ENCODE results near the gene CLIP3. TPM values are rescaled to one million over a fixed set of nuclear protein-coding genes. Genes with fewer than 3 reads are reported as not detected.

CLIP3 gene
- total RNA-seq, 1 experiment from 2014 or later = 4.2 TPM

DNA sequence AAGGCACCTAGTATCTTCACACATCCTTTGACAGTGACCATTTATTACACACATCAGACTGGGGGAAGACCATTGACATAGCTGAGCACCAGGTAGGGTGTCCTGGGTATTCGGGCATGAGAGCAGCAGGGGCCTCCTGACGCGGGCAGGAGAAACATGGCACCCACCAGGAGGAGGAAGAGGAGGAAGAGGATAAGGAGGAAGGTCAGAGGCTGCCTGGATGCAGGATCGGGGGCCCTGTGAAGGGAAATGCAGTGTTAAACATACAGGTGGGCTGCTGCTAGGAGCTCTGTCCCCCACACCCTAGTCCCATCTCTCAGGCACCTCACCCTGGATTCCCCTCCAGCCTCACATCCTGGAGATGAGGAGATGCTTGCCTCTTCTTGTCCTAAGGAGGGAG lies 29.4 kb downstream of the CLIP3 start:
- no peaks in the 10 kb centered on the region for H3F3A ChIP-seq (ENCODE audit: insufficient read depth, low read depth)
- ChIA-PET POLR2A (ENCODE audit: unreplicated experiment) (interaction anchor here (0.7 kb wide), 1 partner anchor 343 kb away, joined by 15 read pairs; no protein-coding TSS in a partner anchor), CTCF (no interaction called here)
- no peaks in the 10 kb centered on the region for H3K27me3 ChIP-seq (ENCODE audit: insufficient read depth, low read depth)
- no peaks in the 10 kb centered on the region; the same call in 1 of the 2 replicates for H3K79me2 ChIP-seq (ENCODE audit: low read depth)
- H3K4me3 ChIP-seq = no peak overlapping the region
- no TSS peak for BruUV-seq (replicated peaks)
- no peaks in the 10 kb centered on the region for H3K9me3 ChIP-seq (ENCODE audit: insufficient read depth, low read depth)
- no peaks in the 10 kb centered on the region for H3K36me3 ChIP-seq (ENCODE audit: low read depth)
- H3K27ac ChIP-seq = no peak overlapping the region
- TF ChIP-seq, protein P1, sequence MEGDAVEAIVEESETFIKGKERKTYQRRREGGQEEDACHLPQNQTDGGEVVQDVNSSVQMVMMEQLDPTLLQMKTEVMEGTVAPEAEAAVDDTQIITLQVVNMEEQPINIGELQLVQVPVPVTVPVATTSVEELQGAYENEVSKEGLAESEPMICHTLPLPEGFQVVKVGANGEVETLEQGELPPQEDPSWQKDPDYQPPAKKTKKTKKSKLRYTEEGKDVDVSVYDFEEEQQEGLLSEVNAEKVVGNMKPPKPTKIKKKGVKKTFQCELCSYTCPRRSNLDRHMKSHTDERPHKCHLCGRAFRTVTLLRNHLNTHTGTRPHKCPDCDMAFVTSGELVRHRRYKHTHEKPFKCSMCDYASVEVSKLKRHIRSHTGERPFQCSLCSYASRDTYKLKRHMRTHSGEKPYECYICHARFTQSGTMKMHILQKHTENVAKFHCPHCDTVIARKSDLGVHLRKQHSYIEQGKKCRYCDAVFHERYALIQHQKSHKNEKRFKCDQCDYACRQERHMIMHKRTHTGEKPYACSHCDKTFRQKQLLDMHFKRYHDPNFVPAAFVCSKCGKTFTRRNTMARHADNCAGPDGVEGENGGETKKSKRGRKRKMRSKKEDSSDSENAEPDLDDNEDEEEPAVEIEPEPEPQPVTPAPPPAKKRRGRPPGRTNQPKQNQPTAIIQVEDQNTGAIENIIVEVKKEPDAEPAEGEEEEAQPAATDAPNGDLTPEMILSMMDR (conservative IDR thresholded peaks at IDR 0.05) = no peak
- no peak for TF ChIP-seq EZH2 (IDR thresholded peaks at IDR 0.05; ENCODE audit: low read depth)
- DNase-seq = no peak
- H3K4me1 ChIP-seq (replicated peaks; ENCODE audit: insufficient read depth) = no peaks in the 10 kb centered on the region
- no peaks in the 10 kb centered on the region for H3K9me2 ChIP-seq (ENCODE audit: insufficient read depth)
- H4K20me1 ChIP-seq (ENCODE audit: insufficient read depth) = no peaks in the 10 kb centered on the region; the same call in 1 of the 2 replicates
- intact Hi-C loops (cut with micrococcal nuclease; ENCODE audit: unreplicated experiment) = no loop called here
- no peak overlapping the region for H3K4me2 ChIP-seq
- H2AFZ ChIP-seq = no peak overlapping the region

GRCh38 chr19:36001605-36002004 lies 31.1 kb downstream of the CLIP3 start:
- Histone ChIP-seq H3K36me3 (ENCODE audit: low read depth) (no peaks in the 10 kb centered on the region), H3K79me2 (ENCODE audit: low read depth) (peaks cover 8% of the 10 kb centered on the region), H3K4me2 (no peak overlapping the region), H3K9me2 (ENCODE audit: insufficient read depth) (no peaks in the 10 kb centered on the region), H3F3A (ENCODE audit: insufficient read depth, low read depth) (no peaks in the 10 kb centered on the region), H3K27me3 (ENCODE audit: insufficient read depth, low read depth) (no peaks in the 10 kb centered on the region), H4K20me1 (ENCODE audit: insufficient read depth) (peaks cover 6% of the 10 kb centered on the region; the same call in 1 of the 2 replicates), H2AFZ (no peak overlapping the region), H3K4me3 (no peak overlapping the region), H3K4me1 (replicated peaks; ENCODE audit: insufficient read depth) (no peaks in the 10 kb centered on the region), H3K9me3 (ENCODE audit: insufficient read depth, low read depth) (no peaks in the 10 kb centered on the region), H3K27ac (no peak overlapping the region)
- ChIA-PET CTCF (no interaction called here), POLR2A (ENCODE audit: unreplicated experiment) (no interaction called here)
- no peak for DNase-seq
- TF ChIP-seq, protein P1 (conservative IDR thresholded peaks at IDR 0.05) = no peak
- no peak for TF ChIP-seq EZH2 (IDR thresholded peaks at IDR 0.05; ENCODE audit: low read depth)
- BruUV-seq (replicated peaks) = no TSS peak
- intact Hi-C loops (cut with micrococcal nuclease; ENCODE audit: unreplicated experiment) = no loop called here

GRCh38 chr19:35996777-35997176 lies 35.9 kb downstream of the CLIP3 start:
- Histone ChIP-seq H3K9me2 (ENCODE audit: insufficient read depth) (no peaks in the 10 kb centered on the region), H2AFZ (no peak overlapping the region), H3K4me3 (no peak overlapping the region), H3K36me3 (ENCODE audit: low read depth) (no peaks in the 10 kb centered on the region), H4K20me1 (ENCODE audit: insufficient read depth) (peaks cover 11% of the 10 kb centered on the region; the same call in 1 of the 2 replicates), H3F3A (ENCODE audit: insufficient read depth, low read depth) (no peaks in the 10 kb centered on the region), H3K79me2 (ENCODE audit: low read depth) (peaks cover 21% of the 10 kb centered on the region), H3K4me1 (replicated peaks; ENCODE audit: insufficient read depth) (peaks cover 8% of the 10 kb centered on the region; the same call in 1 of the 2 replicates), H3K27me3 (ENCODE audit: insufficient read depth, low read depth) (no peaks in the 10 kb centered on the region), H3K9me3 (ENCODE audit: insufficient read depth, low read depth) (no peaks in the 10 kb centered on the region), H3K4me2 (peak overlapping the region; percentile 92), H3K27ac (no peak overlapping the region)
- DNase-seq = no peak
- ChIA-PET POLR2A (ENCODE audit: unreplicated experiment) (interaction anchor here (0.6 kb wide), 2 partner anchors 12 to 687 kb away, joined by 3 to 5 read pairs; partner anchors contain the start of gene SYNE4), CTCF (no interaction called here)
- no TSS peak for BruUV-seq (replicated peaks)
- intact Hi-C loops (cut with micrococcal nuclease; ENCODE audit: unreplicated experiment) = loop anchor here (5.0 to 10.0 kb wide), 2 partner anchors 131 to 252 kb away; partner anchors contain the start of genes IGFLR1, LIN37, PSENEN and U2AF1L4
- TF ChIP-seq EZH2 (IDR thresholded peaks at IDR 0.05; ENCODE audit: low read depth) = no peak
- TF ChIP-seq, protein P1 (conservative IDR thresholded peaks at IDR 0.05) = no peak
